Measurements from ENCODE around the gene CRTAP. TPM values are rescaled to one million over a fixed set of nuclear protein-coding genes. Genes with fewer than 3 reads are reported as not detected.
"Not testable (repeated sequence)": the region's sequence is repeated elsewhere in the genome, so short reads cannot be mapped to it uniquely, and the experiment has no call there.

Gene CRTAP
- total RNA-seq, 2 donors from 2014 or later = 419 to 454 TPM

- Histone ChIP-seq H3K27me3 (replicated peaks; ENCODE audit: insufficient read depth) (no peaks in the 10 kb centered on the region), H3K4me1 (ENCODE audit: control insufficient read depth in 1 of 2, low read depth in 2 of 2) (peaks cover 0 to 23% of the 10 kb centered on the region in 2 donors), H3K4me3 (no peak overlapping the region), H3K27ac (peak overlapping the region in 1 of 2 donors; percentile 20), H3K36me3 (no peaks in the 10 kb centered on the region), H3K9me3 (no peaks in the 10 kb centered on the region)
- DNase-seq (ENCODE audit: low spot score) = no peak
- no peak for TF ChIP-seq CTCF (IDR thresholded peaks at IDR 0.05)
- no peak for ATAC-seq (ENCODE audit: insufficient number of reproducible peaks, low FRiP score, low read depth)
These were observed 65.3 kb downstream of the CRTAP start for GRCh38 chr3:33179132-33179531.

DNA sequence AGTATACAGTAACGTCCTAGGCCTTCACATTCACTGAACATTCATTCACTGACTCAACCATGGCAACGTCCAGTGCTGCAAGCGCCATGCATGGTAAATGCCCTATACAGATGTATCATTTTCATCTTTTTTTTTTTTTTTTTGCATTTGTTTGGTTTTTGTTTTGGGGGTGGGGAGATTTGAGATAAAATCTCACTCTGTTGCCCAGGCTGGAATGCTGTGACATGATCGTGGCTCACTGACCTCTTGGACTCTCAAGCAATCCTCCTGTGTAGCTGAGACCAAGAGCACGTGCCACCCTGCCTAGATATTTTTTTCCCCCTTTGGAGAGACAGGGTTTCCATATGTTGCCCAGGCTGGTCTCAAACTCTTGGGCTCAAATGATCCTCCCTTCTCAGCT is 67.4 kb downstream of the CRTAP start:
- Histone ChIP-seq H3K27me3 (replicated peaks; ENCODE audit: insufficient read depth) (no peaks in the 10 kb centered on the region), H3K27ac (no peak overlapping the region), H3K9me3 (no peaks in the 10 kb centered on the region), H3K4me1 (ENCODE audit: control insufficient read depth in 1 of 2, low read depth in 2 of 2) (peaks cover 0 to 31% of the 10 kb centered on the region in 2 donors), H3K36me3 (no peaks in the 10 kb centered on the region), H3K4me3 (no peak overlapping the region)
- DNase-seq (ENCODE audit: low spot score) (no peak), ATAC-seq (ENCODE audit: insufficient number of reproducible peaks, low FRiP score, low read depth) (no peak)
- TF ChIP-seq CTCF (IDR thresholded peaks at IDR 0.05) = no peak

GRCh38 chr3:33181641-33182040 is 67.8 kb downstream of the CRTAP start:
- ATAC-seq (ENCODE audit: insufficient number of reproducible peaks, low FRiP score, low read depth) = not testable (repeated sequence)

DNA sequence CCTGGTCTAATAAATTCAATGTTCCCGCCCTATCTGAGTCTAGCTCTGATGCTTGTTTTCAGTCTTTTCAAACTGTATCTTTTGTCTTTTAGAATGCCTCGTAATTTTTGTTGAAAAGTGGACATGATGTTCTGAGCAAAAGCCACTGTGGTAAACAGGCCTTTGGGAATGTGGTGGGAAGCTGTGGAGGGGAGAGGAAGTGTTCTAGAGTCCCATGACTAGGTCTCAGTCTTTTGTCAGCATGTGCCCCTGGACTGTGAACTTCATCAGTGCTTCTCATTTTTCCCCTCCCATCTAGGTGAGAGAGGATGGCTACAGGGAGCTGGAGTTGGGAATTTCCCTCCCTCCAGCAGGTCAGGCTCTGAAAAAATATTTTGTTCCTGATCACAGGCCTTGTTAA is 71.0 kb downstream of the CRTAP start:
- Histone ChIP-seq H3K4me1 (ENCODE audit: control insufficient read depth in 1 of 2, low read depth in 2 of 2) (peaks cover 4 to 44% of the 10 kb centered on the region in 2 donors), H3K9me3 (no peaks in the 10 kb centered on the region), H3K36me3 (no peaks in the 10 kb centered on the region), H3K27me3 (replicated peaks; ENCODE audit: insufficient read depth) (no peaks in the 10 kb centered on the region), H3K27ac (peak overlapping the region in 1 of 2 donors; percentile 7), H3K4me3 (no peak overlapping the region)
- ATAC-seq (ENCODE audit: insufficient number of reproducible peaks, low FRiP score, low read depth) (no peak), DNase-seq (ENCODE audit: low spot score) (no peak)
- TF ChIP-seq CTCF (IDR thresholded peaks at IDR 0.05) = no peak

More at GRCh38 chr3:33181641-33182040, 67.8 kb downstream of the CRTAP start:
- not testable (repeated sequence) for H3K27me3 ChIP-seq (replicated peaks; ENCODE audit: insufficient read depth); H3K9me3 ChIP-seq; H3K27ac ChIP-seq; H3K36me3 ChIP-seq; H3K4me3 ChIP-seq; DNase-seq (ENCODE audit: low spot score)
- peaks cover 3 to 35% of the 10 kb centered on the region in 2 donors for H3K4me1 ChIP-seq (ENCODE audit: control insufficient read depth in 1 of 2, low read depth in 2 of 2)

DNA sequence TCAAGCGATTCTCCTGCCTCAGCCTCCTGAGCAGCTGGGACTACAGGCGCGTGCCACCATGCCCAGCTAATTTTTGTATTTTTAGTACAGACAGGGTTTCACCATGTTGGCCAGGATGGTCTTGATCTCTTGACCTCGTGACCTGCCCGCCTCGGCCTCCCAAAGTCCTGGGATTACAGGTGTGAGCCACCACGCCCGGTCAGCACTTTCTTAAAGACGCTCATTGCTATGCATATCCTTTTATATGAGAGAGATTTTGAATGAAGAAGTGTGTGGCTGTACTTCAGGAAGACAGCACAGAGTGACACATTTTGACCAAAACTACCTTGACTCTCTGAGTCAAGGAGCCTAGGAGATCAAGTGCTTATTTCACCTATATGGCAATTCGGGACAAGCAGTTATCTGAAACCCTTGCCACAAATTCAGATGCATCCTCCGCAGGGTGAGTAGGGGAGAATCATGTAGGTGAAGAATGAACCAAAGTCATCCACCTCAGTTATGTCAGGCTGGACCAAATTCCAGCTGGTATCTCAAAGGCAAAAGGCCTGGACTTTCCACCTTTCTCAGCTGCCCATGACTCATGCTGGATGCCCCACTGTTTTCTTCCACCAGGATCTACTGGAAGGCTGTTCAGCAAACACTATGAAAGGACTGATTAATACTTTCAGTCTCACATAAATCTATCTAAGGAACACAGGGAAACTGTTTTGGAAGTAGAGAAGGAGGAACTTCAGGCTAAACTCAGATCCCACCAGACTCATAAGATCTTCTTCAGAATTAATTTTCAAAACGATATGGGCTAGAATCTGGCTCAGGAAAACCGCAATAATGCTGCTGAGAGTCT is 72.9 kb downstream of the CRTAP start:
- peak; percentile 25 for TF ChIP-seq CTCF (IDR thresholded peaks at IDR 0.05)
- H3K9me3 ChIP-seq = no peaks in the 10 kb centered on the region
- H3K4me3 ChIP-seq = no peak overlapping the region

More for the DNA sequence above, 72.9 kb downstream of the CRTAP start:
- no peaks in the 10 kb centered on the region for H3K36me3 ChIP-seq
- H3K27ac ChIP-seq = peak overlapping the region; percentile 2 to 35
- no peaks in the 10 kb centered on the region for H3K27me3 ChIP-seq (replicated peaks; ENCODE audit: insufficient read depth)
- H3K4me1 ChIP-seq (ENCODE audit: control insufficient read depth in 1 of 2, low read depth in 2 of 2) = peaks cover 4 to 44% of the 10 kb centered on the region in 2 donors
- no peak for ATAC-seq (ENCODE audit: insufficient number of reproducible peaks, low FRiP score, low read depth)
- DNase-seq (ENCODE audit: low spot score) = no peak
